ES-I3 (cell line): ENCODE results near the gene PUS10.
"Not testable (repeated sequence)": the region's sequence is repeated elsewhere in the genome, so short reads cannot be mapped to it uniquely, and the experiment has no call there.

ENCODE experiments used
- H3K36me3 ChIP-seq: 2 replicates; pipeline ENCODE4 v1.6.1; 2013; ENCODE audit warnings: mild to moderate bottlenecking, low read length, control low read depth, moderate library complexity; ENCODE audit not compliant: insufficient read depth
- H3K4me1 ChIP-seq: 2 replicates; pipeline ENCODE4 v1.6.1; 2013; ENCODE audit warnings: mild to moderate bottlenecking, control low read depth, low read length; ENCODE audit not compliant: insufficient read depth
- H3K9ac ChIP-seq: 2 replicates; pipeline ENCODE4 v1.6.1; 2013; ENCODE audit warnings: low read depth, mild to moderate bottlenecking, low read length, moderate library complexity
- H3K9me3 ChIP-seq: 2 replicates; pipeline ENCODE4 v1.6.1; 2013; ENCODE audit warnings: mild to moderate bottlenecking, low read length, moderate library complexity; ENCODE audit not compliant: control insufficient read depth, insufficient read depth

PUS10 gene

GRCh38 chr2:60992985-60993392 lies 25.1 kb downstream of the PUS10 start:
- H3K36me3 ChIP-seq, result no peaks in the 10 kb centered on the region
- H3K9ac ChIP-seq, result no peak overlapping the region
- peaks cover 15% of the 10 kb centered on the region for H3K9me3 ChIP-seq
- no peaks in the 10 kb centered on the region for H3K4me1 ChIP-seq

GRCh38 chr2:60991644-60992043 lies 26.4 kb downstream of the PUS10 start:
- H3K9ac ChIP-seq, result no peak overlapping the region
- H3K9me3 ChIP-seq, result peaks cover 15% of the 10 kb centered on the region
- no peaks in the 10 kb centered on the region for H3K36me3 ChIP-seq
- no peaks in the 10 kb centered on the region for H3K4me1 ChIP-seq

DNA sequence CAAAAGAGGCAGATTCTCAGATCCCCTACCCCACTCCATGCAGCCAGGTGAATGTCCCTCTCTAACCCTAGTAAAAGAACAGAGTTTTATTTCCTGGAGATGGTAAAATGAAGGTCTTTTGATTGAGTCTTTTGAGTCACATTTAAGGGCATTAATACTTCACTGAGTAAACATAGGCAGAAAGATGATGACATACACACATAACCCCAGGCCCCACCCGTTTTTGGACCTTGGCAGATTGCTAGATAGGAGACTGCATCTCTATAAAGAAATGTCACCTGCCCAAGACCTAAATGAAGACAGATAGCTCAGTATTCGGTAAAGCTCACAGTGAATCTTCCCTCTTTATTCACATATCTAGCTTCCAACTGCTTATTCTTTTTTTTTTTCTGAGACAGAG lies 28.8 kb downstream of the PUS10 start:
- Histone ChIP-seq H3K4me1 (no peaks in the 10 kb centered on the region), H3K36me3 (no peaks in the 10 kb centered on the region), H3K9ac (no peak overlapping the region), H3K9me3 (peaks cover 15% of the 10 kb centered on the region)

DNA sequence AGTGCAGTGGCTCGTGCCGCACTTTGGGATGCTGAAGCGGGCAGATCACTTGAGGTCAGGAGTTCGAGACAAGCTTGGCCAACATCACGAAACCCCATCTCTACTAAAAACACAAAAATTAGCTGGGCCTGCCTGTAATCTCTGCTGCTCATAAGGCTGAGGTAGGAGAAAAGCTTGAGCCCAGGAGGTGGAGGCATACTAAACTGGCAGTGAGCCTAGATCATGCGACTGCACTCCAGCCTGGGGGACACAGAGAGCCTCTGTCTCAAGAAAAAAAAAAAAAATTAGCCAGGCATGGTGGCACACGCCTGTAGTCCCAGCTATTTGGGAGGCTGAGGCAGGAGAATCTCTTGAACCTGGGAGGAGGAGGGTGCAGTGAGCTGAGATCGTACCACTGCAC lies 30.4 kb downstream of the PUS10 start:
- H3K9me3 ChIP-seq, result peaks cover 11% of the 10 kb centered on the region
- H3K4me1 ChIP-seq, H3K9ac ChIP-seq, H3K36me3 ChIP-seq: not testable (repeated sequence)

- H3K9me3 ChIP-seq, result peaks cover 6% of the 10 kb centered on the region
- H3K4me1 ChIP-seq, result no peaks in the 10 kb centered on the region
- H3K9ac ChIP-seq, result no peak overlapping the region
- no peaks in the 10 kb centered on the region for H3K36me3 ChIP-seq
Measured at GRCh38 chr2:60987041-60987440, 31.0 kb downstream of the PUS10 start.

DNA sequence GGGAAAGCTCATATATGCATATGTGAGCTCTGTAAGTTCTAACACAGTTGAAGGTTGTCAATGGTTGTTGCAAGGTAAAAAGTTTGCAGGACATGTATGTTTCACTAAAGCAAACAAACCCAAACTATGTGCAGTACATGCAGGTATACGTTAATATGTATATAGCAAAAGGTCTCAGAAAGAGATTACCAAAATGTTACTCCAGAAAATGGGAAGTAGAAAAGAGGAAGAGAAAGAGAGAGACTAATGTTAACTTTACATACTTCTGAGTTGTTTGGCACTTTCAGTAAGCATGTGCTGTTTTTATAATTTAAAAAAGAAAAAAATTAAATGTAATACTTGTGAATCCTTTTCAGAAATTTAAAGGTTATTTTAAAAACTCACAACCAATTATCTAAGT lies 33.3 kb downstream of the PUS10 start:
- Histone ChIP-seq H3K36me3 (no peaks in the 10 kb centered on the region), H3K9ac (no peak overlapping the region), H3K4me1 (no peaks in the 10 kb centered on the region), H3K9me3 (no peaks in the 10 kb centered on the region)

DNA sequence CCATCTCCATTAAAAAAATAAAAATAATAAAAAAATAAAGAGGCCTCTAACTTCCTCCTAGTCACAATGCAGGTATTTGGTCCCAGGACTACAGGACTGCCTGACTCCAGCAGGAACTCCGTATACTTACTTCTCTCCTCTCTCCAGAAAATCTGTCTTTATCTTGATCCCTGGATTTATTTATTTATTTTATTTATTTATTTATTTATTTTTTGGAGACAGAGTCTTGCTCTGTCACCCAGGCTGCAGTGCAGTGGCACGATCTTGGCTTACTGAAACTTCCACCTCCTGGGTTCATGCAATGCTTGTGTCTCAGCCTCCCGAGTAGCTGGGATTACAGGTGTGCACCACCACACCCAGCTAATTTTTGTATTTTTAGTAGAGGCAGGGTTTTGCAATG lies 36.0 kb downstream of the PUS10 start:
- not testable (repeated sequence) for H3K9ac ChIP-seq, H3K9me3 ChIP-seq, H3K36me3 ChIP-seq, H3K4me1 ChIP-seq

GRCh38 chr2:60980071-60980815 lies 37.8 kb downstream of the PUS10 start:
- Histone ChIP-seq H3K36me3 (no peaks in the 10 kb centered on the region), H3K9me3 (no peaks in the 10 kb centered on the region), H3K9ac (no peak overlapping the region), H3K4me1 (no peaks in the 10 kb centered on the region)

DNA sequence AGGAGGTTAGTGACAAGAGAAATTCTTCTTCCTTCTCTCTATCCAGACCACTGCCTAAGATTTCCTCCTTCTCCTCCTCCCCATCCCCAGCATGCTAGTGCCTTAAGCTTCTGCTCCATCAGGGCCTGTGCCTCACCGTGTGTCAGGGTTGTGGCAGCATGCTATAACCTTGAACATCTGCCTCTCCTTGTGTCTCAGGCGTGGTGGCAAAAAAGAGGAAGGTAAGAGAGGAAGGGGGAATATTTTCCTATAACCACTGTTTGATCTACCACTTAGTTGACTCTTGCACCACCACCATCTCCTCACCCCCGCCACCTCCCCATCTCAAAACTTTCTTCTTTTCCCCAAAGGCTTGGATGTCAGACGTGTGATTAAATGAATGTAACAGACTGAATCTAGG lies 38.8 kb downstream of the PUS10 start:
- Histone ChIP-seq H3K36me3 (no peaks in the 10 kb centered on the region), H3K9me3 (no peaks in the 10 kb centered on the region), H3K9ac (no peak overlapping the region), H3K4me1 (no peaks in the 10 kb centered on the region)

DNA sequence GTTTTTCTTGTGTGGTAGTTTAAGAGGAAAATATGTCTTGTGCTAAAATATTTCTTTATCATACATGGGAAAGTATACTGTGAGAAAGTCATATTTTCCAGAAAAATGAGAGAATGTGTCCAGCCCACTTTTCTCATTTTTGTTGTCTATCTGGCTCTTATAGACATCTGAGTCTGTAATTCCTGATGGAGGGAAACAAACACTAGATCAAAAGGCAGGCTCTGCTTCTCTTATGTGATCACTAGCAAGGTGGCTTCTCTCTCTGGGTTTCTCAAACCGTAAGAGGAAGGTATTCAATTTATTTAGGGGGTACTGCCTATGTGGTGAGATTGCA lies 40.5 kb downstream of the PUS10 start:
- Histone ChIP-seq H3K4me1 (no peaks in the 10 kb centered on the region), H3K36me3 (no peaks in the 10 kb centered on the region), H3K9me3 (no peaks in the 10 kb centered on the region), H3K9ac (no peak overlapping the region)

DNA sequence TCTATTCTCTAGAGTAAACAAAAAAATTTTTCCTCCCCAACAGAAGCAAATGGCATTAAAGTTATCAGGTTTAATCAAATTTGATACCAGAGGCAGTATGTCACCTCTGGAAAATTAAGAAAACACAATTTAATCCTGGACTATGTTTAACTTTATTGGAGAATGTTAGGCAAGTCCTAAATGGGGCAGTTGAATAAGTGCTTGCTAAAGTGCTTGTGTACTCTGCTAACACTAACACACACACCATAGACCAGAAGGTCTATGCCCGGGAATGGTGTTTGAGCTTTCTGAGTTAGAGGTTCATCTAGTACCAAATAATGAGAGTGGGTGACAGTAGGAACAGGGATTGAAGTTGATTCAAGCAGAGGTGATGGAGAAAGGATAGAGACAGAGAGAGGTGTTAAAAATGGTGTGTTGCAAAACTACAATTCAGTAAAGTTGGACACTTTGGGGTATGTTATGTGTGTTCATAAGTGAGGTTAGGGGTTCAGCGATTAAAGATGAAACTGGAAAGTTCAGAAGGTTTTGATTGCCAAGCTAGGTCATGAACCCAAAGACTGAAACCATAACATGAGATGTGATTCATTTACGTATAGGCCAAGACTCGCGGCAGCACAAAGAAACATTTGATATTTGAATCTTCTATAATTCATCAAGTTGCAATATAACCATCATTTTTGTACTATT lies 41.0 kb downstream of the PUS10 start:
- Histone ChIP-seq H3K4me1 (no peaks in the 10 kb centered on the region), H3K36me3 (no peaks in the 10 kb centered on the region), H3K9ac (no peak overlapping the region), H3K9me3 (no peaks in the 10 kb centered on the region)

DNA sequence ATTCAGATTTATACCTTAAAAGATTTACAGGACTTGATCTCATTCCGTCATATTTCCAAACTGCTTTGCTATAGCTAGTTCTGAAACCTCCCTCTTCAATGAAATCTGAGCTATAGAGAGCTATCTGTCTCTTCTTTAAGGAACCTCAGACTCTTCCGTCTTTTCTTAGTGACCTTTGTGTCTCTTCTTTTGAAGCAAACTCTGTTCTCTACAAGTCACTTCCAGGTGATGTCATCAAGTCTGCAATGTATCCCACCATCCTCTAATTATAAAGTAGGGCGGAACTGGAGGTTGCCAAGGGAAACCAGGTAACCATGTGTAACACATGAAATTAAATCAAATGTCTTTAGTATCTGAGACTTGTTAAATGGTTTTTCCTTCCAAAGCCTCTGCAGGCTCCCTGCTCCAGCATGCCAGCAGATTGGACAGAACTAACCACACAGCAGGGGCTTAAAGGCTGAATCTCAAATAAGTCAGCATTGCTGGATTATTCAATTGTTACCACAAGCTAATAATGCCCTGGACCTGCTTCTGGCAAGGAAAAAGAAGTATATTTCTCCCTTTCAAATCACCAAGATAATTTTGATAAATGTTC lies 41.7 kb downstream of the PUS10 start:
- H3K4me1 ChIP-seq, result peaks cover 3% of the 10 kb centered on the region; the same call in 1 of the 2 replicates
- H3K9me3 ChIP-seq, result no peaks in the 10 kb centered on the region
- no peaks in the 10 kb centered on the region for H3K36me3 ChIP-seq
- no peak overlapping the region for H3K9ac ChIP-seq

DNA sequence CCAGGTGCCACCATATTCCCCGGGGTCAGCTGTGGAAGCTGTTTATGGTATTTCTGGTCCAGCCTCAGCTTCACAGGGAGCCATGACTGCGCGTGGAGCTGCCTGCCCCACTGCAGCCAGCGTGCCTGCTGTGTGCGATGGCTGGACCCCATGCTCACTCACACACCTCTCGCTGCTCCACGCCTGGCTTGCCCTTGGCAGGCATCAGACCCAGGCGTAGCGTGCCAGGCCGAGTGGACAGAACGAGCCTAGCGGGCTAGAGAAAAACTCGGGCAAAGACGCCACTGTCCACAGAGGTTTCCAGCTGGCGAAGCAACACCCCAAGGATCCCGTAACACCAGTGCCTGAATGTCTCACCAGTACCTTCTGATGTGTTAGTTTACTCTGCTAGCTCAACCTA lies 43.4 kb downstream of the PUS10 start:
- Histone ChIP-seq H3K36me3 (no peaks in the 10 kb centered on the region), H3K9ac (no peak overlapping the region), H3K4me1 (peaks cover 5% of the 10 kb centered on the region; the same call in 1 of the 2 replicates), H3K9me3 (no peaks in the 10 kb centered on the region)

DNA sequence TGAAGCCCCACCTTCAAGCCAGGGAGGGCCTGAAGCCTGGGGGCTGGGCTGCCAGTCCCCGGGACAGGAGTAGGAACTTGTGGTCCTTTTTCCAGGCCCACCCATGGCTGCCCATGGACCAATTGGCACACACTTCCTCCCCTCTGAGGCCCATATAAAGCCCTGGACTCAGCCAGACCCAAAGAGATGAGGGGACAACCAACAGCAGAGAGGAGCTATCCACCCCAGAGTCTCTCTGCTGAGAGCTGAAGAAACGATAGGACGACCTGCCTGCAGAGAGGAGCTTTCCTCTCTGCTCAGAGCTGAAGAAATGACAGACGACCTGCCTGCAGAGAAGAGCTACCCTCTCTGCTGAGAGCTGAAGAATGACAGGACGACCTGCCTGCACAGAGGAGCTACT lies 44.4 kb downstream of the PUS10 start:
- H3K4me1 ChIP-seq, result peaks cover 5% of the 10 kb centered on the region; the same call in 1 of the 2 replicates
- H3K36me3 ChIP-seq, result no peaks in the 10 kb centered on the region
- no peaks in the 10 kb centered on the region for H3K9me3 ChIP-seq
- H3K9ac ChIP-seq, result no peak overlapping the region
